HuH-7.5 (cell line): ENCODE results near the gene RNF114.
"Not testable (repeated sequence)": the region's sequence is repeated elsewhere in the genome, so short reads cannot be mapped to it uniquely, and the experiment has no call there.

Experiments
- DNase-seq: peaks from one replicate; pipeline ENCODE4 v3.0.0; 2011; ENCODE audit warnings: low spot score

RNF114 gene

DNA sequence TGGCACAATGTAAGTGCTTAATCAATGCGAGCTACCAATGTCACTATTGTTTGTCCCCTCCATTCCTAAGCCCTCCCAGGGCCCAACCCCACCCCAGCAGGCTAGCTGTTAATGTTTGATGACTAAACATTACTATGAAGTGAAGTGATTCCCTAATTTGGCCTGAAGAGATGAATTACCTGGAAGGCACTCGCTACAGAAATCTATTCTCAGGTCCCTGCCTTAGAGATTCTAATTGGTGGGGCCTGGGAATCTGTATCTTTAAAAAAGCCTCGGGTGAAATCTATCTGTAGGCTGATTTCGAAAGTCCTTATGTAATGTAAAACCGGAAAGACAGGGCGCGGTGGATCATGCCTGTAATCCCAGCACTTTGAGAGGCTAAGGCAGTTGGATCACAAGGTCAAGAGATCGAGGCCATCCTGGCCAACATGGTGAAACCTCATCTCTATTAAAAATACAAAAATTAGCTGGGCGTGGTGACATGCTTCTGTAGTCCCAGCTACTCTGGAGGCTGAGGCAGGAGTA lies 29.6 kb downstream of the RNF114 start:
- DNase-seq = no peak

DNA sequence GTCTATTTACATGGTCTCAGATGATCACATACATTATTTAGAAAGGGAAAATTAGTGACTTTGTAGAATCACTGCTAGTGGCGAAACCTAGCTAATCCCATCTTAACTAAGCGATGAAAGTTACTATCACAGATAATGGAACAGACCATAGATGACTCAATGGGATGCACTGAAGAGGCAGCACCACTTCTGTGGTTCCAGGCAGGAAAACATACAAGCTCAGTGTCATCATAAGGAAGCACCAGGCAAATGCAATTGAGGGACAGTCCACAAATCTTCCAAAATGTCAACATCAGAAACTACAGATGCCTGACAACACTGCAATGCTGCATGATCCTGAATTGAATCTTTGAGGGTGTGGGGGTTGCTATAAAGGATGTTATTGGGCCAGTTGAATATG lies 30.7 kb downstream of the RNF114 start:
- no peak for DNase-seq

DNA sequence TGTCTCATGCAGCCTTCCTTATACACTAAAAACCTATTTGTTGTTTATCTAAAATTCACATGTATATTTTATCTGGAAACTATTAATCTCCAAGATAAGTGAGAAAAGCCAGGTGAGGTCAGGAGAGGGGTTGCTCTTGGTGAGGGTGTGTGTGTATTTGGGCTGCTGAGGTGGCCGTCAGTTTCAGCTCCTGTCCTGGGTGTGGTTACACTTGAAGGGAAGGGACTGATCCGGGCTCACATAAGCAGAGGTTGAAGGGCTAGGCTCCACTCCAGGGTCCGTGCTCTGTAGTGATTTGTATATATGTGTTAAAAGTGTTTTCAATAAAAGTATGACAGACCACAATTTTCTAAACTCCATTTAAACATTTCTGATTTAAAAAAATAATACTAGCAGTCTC lies 33.0 kb downstream of the RNF114 start:
- DNase-seq = no peak

DNA sequence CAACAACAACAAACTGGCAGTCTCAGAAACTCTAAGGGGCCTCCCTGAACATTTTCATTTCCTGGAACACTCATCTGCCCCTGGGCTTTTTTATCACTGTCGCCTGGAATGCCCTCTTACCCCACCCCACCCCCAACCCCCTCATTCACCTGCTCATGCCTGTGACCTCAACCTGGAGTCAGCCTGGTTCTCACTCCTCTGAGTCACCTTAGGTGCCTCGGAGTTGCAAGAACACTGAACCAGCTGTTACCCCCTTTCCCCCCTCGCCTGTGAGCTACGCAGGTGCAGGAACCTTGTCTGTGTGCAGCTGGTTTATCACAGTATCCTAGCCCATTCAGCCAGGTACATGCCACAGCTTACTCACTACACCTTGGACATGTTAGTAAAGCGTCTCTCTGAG lies 33.7 kb downstream of the RNF114 start:
- DNase-seq = no peak

DNA sequence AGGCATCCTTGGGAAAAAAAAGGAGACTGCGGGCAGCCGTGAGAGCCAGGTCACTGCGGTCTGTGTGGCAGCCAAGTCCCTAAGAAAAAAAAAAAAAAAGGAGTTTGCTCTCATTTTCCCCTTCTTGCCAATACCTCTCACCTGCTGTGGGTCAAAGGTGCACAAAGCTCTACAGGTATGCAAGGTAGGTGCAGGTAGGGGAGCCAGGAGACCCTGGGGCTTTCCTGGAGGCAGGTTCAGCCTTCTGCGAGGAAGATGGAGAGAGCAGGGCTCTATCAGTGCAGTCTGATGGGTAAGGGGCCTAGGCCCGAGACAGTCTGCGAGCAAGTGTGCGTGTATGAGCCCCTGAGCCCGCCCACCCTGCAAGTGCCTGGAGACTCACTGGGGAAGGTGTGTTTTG lies 34.3 kb downstream of the RNF114 start:
- no peak for DNase-seq

DNA sequence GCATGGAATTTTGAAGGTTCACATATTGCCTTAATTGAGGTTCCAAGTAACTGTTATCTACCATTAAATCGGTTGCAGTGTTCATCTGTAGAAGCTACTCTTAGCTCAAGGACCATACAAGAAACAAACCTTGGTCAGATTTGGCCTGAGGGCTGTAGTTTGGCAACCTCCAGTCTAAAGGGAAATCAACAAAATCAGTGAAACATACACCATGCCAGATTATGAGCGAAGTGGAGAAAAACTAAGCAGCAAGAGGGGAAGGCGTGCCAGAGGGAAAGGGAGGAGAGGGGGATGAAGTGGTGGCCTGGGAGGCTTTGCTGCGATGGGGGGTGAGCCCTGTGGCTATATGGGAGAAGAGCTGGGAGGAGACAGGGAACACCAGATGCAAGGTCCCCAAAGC lies 37.8 kb downstream of the RNF114 start:
- DNase-seq = no peak

- no peak for DNase-seq
Measured at GRCh38 chr20:49976542-49976941, 40.3 kb downstream of the RNF114 start.

- not testable (repeated sequence) for DNase-seq
Measured at GRCh38 chr20:49977740-49978139, 41.5 kb downstream of the RNF114 start.

- DNase-seq = no peak
Measured at GRCh38 chr20:49978685-49979029, 42.5 kb downstream of the RNF114 start.

DNA sequence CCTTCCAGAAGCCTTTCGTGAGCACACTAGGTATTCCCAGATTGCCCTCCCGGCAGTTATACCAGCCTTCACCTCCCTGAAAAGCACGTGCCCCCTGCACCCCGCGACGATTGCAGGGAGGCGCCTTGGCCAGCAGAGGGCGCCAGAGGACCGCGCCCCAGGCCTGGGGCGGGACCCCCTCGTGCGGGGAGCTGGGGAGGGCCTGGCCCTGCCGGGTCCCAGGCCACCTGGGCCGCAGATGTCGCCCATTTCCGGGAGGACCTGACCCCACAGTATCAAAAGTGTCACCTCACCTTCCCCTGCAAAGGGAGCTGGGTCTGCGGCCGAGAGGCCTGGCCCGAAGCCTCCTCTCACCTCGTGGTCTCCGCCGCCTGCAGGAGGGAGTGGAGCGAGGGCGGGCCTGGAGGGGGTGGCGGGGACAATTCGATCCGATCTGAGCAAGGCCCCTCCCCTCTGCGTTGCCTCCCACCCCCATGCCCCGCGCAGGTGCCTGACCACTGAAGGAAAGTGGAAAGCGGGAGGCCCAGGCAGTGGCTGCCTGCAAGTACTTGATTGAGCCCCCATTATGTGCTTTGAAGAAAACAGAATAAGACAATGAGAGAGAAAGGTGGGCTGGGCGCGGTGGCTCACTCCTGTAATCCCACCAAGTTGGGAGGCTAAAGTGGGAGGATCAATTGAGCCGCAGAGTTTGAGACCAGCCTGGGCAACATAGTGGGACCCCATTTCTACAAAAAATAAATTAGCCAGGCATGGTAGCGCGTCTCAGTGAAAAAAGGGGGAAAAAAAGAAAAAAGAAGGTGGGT lies 43.0 kb downstream of the RNF114 start:
- peak; percentile 86 for DNase-seq

DNA sequence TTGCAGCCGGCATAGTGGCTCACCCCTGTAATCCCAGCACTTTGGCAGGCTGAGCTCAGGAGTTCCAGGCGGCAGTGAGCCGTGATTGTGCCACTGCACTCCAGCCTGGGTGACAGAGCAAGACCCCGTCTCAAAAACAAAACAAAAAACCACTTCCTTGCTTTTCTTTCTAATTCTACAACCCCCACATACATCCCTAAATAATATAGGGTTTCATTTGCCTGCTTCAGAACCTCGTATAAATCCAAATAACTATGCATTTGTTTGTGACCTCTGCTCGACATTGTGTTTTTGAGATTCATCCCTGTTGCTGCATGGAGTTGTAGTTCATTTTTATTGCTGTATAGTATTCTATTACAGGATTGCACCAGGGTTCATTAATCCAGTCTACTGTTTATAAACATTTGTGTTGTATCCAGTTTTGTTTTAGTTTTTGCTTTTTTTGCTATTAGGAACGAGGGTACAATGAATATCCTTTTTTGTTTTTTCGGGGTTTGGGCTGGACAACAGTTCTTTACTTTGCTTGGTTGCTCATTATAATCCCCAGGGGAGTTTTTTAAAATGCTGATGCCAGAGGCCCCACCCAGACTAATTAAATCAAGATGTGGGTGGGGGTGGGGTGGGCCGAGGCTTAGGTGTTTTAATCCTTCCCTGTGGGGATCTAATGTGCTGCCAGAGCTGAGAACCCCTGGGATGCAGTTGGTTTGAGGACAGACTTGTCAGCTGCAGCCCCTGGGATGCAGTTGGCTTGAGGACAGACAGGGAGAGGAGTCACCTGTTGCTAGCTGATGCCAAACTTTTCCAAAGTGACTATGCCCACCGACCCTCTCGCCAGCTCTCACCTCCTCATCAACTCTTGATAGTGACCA lies 44.2 kb downstream of the RNF114 start:
- no peak for DNase-seq

DNA sequence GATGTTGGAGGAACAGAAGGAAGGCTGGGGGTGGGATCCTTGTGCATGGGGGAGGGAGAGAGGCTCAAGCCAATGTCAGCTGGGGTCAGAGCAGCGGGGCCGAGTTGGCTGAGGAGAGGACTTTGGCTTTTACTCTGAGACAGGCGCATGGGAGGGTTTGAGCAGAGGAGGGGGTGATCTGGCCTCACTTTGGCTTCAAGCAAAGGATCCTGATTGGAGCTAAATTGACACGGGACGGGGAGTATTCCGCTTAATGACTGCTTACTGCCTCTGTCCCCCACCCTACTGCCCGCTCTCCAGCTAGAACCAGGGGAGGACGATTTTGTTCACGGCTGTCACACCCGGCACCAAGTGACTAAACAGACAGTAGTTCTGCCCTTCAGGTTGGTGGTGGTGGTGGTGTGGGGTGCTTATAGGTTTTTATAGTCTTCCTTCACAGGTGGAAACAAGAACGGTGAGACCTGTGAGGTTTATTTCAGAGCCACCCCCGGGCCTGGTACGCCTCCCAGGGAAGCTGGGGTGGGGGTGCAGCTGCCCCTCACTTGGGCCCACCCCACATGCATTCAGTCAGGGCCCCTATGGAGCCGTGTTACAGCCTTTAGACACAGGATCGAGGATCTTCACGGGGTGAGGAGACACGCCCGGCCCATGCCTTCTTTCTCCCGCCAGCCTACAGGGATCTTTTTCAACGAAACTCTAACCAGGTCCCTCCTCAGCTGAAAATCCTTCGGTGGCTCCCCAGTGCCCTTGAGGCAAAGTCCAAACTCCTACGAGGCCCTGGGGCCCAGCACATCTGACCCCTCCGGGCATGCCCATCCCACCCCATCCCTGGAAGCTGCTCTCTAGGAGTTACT lies 45.2 kb downstream of the RNF114 start:
- no peak for DNase-seq

- DNase-seq = no peak
Measured at GRCh38 chr20:49982072-49982345, 45.8 kb downstream of the RNF114 start.

DNA sequence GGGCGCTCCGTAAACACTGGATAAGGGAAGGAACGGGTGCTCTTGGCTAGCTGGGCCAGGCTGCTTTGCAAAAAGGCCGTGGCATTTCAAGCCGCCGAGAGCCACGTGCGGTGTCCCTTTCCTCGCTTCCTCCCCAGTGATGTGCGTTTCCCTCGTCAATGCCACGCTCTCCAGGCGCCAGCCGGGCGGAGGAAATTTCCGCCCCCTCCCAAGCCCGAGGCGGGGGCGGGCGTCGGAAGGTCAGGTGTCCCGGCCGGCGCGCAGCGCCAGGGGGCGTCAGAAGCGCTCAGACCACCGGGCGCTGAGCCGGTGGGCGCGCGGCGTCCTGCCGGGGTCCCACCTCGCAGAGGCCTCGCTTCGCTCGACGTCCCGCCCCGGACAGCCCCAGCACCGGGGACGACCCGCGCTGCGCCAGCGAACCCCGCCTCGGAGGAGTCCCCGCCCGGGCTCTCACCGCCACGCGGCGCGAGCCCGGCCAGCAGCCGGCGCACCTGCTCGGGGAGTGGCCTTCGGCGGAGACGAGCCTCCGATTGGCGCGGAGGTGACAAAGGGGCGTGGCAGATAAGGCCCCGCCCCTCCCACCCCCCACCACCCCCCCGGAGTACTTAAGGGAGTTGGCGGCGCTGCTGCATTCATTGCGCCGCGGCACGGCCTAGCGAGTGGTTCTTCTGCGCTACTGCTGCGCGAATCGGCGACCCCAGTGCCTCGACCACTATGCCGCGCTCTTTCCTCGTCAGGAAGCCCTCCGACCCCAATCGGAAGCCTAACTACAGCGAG lies 46.3 kb downstream of the RNF114 start, which contains the start of gene SNAI1:
SNAI1 (plus strand) TSS at position 635 of the 777 bp plus-strand sequence; CDS start at position 715, 80 bp downstream.
- peak; percentile 99 for DNase-seq

- DNase-seq = peak; percentile 62
Measured at GRCh38 chr20:49983123-49983847, 47.1 kb downstream of the RNF114 start.

DNA sequence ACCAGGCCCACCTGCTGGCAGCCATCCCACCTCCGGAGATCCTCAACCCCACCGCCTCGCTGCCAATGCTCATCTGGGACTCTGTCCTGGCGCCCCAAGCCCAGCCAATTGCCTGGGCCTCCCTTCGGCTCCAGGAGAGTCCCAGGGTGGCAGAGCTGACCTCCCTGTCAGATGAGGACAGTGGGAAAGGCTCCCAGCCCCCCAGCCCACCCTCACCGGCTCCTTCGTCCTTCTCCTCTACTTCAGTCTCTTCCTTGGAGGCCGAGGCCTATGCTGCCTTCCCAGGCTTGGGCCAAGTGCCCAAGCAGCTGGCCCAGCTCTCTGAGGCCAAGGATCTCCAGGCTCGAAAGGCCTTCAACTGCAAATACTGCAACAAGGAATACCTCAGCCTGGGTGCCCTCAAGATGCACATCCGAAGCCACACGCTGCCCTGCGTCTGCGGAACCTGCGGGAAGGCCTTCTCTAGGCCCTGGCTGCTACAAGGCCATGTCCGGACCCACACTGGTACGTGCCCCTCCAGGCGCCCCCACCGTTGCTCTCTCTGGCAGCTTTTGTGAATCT lies 47.7 kb downstream of the RNF114 start:
- DNase-seq = no peak

DNA sequence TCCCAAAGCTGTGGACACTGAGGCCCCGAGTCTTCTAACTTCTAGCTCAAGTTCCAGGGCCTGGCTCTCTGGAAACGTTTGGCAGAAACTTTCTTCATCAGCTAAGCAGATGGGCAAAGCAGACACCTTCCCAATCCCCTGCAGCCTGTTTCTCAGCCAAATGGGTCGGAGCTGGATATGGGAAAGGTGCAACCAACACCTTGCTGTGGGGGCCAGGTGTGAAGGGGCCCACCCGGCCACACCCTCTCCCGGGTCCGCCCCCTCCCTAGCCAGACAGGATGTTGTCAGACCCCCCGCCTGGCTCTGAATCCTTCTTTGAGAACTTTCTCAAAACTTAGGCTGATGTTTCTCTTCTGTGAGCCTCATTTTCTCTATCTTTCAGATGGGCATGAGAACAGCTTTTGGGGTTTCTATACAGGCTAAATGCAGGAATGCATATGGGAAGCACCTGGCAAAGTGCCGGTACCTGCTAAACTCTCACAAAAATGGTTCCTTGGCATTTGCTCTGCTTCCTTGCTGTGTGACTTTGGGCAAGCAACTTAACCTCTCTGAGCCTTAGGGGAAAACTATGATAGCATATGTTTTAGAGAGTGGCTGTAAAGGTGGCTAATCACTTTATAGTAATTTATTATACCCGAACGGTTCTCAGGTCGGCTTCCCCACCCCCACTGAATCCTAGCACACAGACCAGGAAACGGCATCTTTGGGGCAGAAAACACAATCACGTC lies 48.4 kb downstream of the RNF114 start:
- no peak for DNase-seq

DNA sequence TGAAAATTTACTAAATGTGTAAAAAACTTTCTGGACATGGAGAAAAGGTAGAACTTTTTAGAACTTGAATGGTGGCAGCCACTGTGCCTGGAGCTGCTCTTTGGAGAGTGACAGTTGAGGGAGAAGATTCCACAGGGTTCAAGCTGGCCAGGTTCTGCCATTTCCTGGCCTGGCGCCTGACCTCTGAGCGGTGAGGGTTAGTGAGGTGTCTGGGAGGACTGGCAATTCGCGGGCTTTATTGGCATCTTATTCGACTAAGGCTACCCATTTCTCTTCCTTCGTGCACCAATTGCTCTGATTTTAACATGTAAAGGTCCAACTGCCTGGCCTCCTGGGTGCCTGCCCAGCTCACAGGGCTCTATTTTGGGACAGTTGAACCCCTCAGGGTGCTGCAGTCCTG lies 49.0 kb downstream of the RNF114 start:
- no peak for DNase-seq

DNA sequence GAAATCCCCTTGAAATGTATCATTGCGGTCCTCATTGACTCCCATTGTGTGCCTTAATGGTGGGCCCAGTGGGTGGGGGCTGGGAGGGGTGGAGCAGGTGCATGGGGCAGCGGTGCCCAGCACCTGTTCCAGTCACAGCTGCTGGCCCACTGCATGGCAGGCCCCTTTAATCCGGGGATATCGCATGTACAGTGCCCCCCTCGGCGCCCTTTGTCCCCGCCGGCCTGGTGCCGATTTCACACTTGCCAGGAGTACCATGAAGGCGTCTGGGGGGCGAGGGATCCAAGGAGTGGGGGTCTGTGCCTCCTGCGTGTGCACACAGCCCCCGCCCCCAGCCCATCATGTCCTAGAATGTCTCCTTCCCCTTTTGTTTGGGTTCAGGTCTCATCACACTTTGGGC lies 49.4 kb downstream of the RNF114 start:
- DNase-seq = no peak

- no peak for DNase-seq
Measured at GRCh38 chr20:49986049-49986448, 49.9 kb downstream of the RNF114 start.
